Measurements from ENCODE around the gene PRELID1. TPM values are rescaled to one million over a fixed set of nuclear protein-coding genes. Genes with fewer than 3 reads are reported as not detected.

PRELID1 gene
- total and polyA plus RNA-seq, 11 donors = 30.3 to 160 (median 42.4) TPM

DNA sequence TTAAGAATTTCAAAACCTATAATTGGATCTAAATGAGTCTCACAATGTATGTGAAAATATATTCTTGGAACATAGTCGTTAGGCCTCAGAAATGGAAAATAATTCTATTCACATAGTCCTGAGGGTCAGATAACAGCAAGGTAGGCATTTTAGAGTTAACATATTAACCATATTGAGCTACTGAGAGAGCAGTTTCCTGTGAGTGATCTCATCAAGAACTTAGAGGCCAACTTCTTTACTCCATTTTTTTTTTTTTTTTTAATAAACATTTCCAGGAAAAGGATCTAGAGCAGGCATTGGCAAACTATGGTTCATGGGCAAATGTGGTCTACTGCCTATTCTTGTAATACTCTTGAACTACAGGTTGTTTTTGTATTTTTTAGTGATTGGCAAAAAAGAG is 26.7 kb upstream of the PRELID1 start:
- Histone ChIP-seq H3K9me3 (no peaks in the 10 kb centered on the region), H3K36me3 (peaks cover 0 to 95% (median 92%) of the 10 kb centered on the region in 9 donors), H3K4me1 (no peaks in the 10 kb centered on the region), H3K27me3 (no peaks in the 10 kb centered on the region), H3K4me3 (no peak overlapping the region), H3K27ac (peak overlapping the region in 2 of 12 donors; percentile 9 to 36)
- DNase-seq (no peak), ATAC-seq (peak in 1 of 4 donors; percentile 28)
- WGBS, 4 donors = 34 to 52% (median 45%) methylated on average over 1 of the region's 1 CpG
- TF ChIP-seq, protein P1, sequence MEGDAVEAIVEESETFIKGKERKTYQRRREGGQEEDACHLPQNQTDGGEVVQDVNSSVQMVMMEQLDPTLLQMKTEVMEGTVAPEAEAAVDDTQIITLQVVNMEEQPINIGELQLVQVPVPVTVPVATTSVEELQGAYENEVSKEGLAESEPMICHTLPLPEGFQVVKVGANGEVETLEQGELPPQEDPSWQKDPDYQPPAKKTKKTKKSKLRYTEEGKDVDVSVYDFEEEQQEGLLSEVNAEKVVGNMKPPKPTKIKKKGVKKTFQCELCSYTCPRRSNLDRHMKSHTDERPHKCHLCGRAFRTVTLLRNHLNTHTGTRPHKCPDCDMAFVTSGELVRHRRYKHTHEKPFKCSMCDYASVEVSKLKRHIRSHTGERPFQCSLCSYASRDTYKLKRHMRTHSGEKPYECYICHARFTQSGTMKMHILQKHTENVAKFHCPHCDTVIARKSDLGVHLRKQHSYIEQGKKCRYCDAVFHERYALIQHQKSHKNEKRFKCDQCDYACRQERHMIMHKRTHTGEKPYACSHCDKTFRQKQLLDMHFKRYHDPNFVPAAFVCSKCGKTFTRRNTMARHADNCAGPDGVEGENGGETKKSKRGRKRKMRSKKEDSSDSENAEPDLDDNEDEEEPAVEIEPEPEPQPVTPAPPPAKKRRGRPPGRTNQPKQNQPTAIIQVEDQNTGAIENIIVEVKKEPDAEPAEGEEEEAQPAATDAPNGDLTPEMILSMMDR (IDR thresholded peaks at IDR 0.05) = no peak
- TF ChIP-seq POLR2A (IDR thresholded peaks at IDR 0.05) = no peak
- intact Hi-C loops (cut with DNase I) = no loop called here

GRCh38 chr5:177288191-177288590 is 15.4 kb upstream of the PRELID1 start:
- Histone ChIP-seq H3K4me3 (no peak overlapping the region), H3K36me3 (peaks cover 0 to 100% (median 99%) of the 10 kb centered on the region in 9 donors), H3K27ac (no peak overlapping the region), H3K27me3 (no peaks in the 10 kb centered on the region), H3K4me1 (no peaks in the 10 kb centered on the region), H3K9me3 (no peaks in the 10 kb centered on the region)
- ATAC-seq (no peak), DNase-seq (no peak)
- TF ChIP-seq, protein P1 (IDR thresholded peaks at IDR 0.05) = no peak
- TF ChIP-seq POLR2A (IDR thresholded peaks at IDR 0.05) = no peak
- intact Hi-C loops (cut with DNase I) = no loop called here
- 87 to 96% (median 92%) methylated on average over 2 of the region's 2 CpGs for WGBS, 4 donors

DNA sequence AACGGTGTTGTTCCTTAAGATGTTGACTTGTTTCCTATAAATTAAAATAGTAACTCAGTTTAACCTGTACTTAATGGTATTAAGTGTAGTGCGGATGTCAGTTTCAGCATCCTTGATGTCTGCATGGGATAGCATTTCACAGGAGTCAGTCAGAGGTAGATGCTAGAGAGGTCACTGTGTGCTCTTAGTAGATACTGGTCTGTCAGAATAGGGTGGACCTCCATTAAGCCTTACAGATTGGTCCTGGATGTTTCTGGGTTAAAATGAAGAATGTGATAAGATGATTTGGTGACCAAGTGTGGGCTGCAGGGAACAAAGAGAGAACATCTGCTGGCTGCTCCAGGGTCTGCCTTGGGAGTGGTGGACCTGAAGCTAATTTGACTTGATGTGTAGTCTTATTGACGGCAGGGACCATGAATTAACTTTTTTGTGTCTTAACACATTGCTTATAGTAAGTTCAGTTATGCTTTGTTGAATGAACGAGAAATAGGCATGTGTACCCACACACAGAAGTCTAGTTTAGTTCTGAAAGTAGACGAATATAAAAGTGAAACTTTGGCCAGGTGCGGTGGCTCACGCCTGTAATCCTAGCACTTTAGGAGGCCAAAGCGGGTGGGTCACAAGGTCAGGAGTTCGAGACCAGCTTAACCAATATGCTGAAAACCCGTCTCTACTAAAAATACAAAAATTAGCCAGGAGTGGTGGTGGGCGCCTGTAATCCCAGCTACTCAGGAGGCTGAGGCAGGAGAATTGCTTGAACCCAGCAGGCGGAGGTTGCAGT is 12.6 kb upstream of the PRELID1 start:
- H3K27me3 ChIP-seq = no peaks in the 10 kb centered on the region
- no peak overlapping the region for H3K4me3 ChIP-seq
- H3K36me3 ChIP-seq = peaks cover 0 to 100% (median 99%) of the 10 kb centered on the region in 9 donors
- no peaks in the 10 kb centered on the region for H3K9me3 ChIP-seq
- ATAC-seq (no peak), DNase-seq (no peak)
- TF ChIP-seq, protein P1 (IDR thresholded peaks at IDR 0.05) = no peak
- no peak for TF ChIP-seq POLR2A (IDR thresholded peaks at IDR 0.05)
- 93 to 96% (median 95%) methylated on average over 12 of the region's 12 CpGs for WGBS, 4 donors
- intact Hi-C loops (cut with DNase I) = loop anchor here in 2 of 10 donors (10.0 kb wide), 1 partner anchor 176 kb away; no protein-coding TSS in a partner anchor
- H3K27ac ChIP-seq = no peak overlapping the region
- peaks cover 0 to 22% (median 5%) of the 10 kb centered on the region in 12 donors for H3K4me1 ChIP-seq

- peaks cover 0 to 100% (median 94%) of the 10 kb centered on the region in 9 donors for H3K36me3 ChIP-seq
- no peak overlapping the region for H3K27ac ChIP-seq
- H3K9me3 ChIP-seq = no peaks in the 10 kb centered on the region
- TF ChIP-seq POLR2A (IDR thresholded peaks at IDR 0.05) = no peak
- TF ChIP-seq, protein P1 (IDR thresholded peaks at IDR 0.05) = no peak
- H3K4me3 ChIP-seq = no peak overlapping the region
- ATAC-seq (no peak), DNase-seq (no peak)
- H3K27me3 ChIP-seq = no peaks in the 10 kb centered on the region
- intact Hi-C loops (cut with DNase I) = loop anchor here in 2 of 10 donors (10.0 kb wide), 1 partner anchor 177 kb away; no protein-coding TSS in a partner anchor
- 91 to 98% (median 97%) methylated on average over 7 of the region's 7 CpGs for WGBS, 4 donors
- peaks cover 0 to 29% (median 12%) of the 10 kb centered on the region in 12 donors for H3K4me1 ChIP-seq
Observed at GRCh38 chr5:177291735-177292134, 11.9 kb upstream of the PRELID1 start.
